Measurements from ENCODE around the gene DLG2.

Gene DLG2

DNA sequence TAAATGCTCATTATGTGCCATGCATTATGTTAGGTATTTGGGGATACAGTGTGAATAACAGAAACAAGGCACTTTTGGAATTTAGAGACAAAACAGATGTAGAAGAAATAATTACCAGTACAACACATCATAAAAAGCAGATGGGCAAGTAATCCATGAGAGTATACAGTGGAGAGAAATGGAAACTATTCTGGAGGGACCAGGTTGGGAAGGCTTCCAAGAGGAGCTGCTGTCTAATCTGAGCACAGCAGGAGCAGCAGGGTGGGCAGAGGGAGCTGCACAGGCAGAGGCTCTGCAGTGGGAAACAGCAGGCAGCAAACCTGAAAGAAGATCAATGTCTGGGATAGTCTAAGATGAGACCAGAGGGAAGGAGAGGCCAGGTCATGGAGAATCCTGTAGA is 2072.3 kb downstream of the DLG2 start:
- TF ChIP-seq, protein P1, sequence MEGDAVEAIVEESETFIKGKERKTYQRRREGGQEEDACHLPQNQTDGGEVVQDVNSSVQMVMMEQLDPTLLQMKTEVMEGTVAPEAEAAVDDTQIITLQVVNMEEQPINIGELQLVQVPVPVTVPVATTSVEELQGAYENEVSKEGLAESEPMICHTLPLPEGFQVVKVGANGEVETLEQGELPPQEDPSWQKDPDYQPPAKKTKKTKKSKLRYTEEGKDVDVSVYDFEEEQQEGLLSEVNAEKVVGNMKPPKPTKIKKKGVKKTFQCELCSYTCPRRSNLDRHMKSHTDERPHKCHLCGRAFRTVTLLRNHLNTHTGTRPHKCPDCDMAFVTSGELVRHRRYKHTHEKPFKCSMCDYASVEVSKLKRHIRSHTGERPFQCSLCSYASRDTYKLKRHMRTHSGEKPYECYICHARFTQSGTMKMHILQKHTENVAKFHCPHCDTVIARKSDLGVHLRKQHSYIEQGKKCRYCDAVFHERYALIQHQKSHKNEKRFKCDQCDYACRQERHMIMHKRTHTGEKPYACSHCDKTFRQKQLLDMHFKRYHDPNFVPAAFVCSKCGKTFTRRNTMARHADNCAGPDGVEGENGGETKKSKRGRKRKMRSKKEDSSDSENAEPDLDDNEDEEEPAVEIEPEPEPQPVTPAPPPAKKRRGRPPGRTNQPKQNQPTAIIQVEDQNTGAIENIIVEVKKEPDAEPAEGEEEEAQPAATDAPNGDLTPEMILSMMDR (IDR thresholded peaks at IDR 0.05), result no peak
- Mint-ChIP-seq H3K4me3 (no peak overlapping the region), H3K9me3 (no peaks in the 10 kb centered on the region), H3K4me1 (peaks cover 7% of the 10 kb centered on the region), H3K36me3 (ENCODE audit: low read depth) (no peaks in the 10 kb centered on the region), H3K27me3 (ENCODE audit: low read depth, poor library complexity) (no peaks in the 10 kb centered on the region), H3K27ac (no peak overlapping the region)
- no peak for DNase-seq

DNA sequence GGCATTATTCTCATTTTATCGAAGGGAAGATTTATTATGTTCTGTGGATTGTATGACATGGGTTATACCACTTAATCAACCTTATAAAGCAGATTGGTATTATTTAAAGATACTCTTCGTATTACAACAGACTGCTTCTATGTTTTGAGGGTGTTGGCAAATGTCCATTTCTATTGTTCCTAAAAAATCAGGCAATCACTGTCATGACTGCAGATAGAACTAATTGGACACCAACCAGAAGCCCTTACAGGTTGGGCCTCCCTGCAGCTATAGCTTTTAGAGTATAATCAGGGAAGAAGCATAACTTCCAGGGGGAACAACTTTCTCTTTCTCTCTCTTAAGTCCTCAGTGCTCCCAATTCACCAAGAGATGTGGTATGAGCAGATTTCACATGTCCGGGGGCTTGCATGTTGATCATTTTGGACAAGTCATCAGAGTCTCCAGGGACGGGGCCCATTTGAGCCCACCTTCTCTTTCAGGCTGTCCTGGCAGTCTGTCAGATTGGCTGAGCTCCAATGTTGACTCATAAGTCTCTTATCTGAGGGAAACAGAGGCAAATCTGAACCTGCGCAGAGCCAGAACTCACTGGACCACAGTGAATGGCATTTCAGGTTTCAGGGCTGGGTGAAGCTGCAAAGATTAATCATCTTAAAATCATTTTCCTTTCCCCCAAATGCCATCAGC is 2077.0 kb downstream of the DLG2 start:
- TF ChIP-seq, protein P1 (IDR thresholded peaks at IDR 0.05), result no peak

DNA sequence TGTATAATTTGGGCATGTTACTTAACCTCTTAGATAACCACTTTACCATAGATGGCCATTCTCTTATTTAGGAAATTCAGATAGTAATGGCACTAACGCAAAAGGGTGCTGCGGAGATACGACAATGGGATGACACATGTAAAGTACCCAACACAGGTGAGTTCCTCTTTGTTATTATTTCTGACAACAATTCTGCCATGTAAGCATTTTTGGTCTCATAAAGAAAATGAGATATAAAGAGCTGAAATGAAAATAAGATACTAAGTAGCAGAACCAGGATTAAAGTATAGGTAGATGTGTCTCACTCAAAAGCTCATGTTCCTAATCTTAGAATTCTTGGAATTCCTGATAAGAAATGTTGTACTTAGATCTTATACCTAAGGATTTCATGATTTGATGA is 2080.8 kb downstream of the DLG2 start:
- TF ChIP-seq, protein P1 (IDR thresholded peaks at IDR 0.05), result no peak
- no peak for DNase-seq
- no peaks in the 10 kb centered on the region for H3K4me1 Mint-ChIP-seq
- no peaks in the 10 kb centered on the region for H3K27me3 Mint-ChIP-seq (ENCODE audit: low read depth, poor library complexity)
- H3K27ac Mint-ChIP-seq, result no peak overlapping the region
- H3K4me3 Mint-ChIP-seq, result no peak overlapping the region
- H3K36me3 Mint-ChIP-seq (ENCODE audit: low read depth), result no peaks in the 10 kb centered on the region
- H3K9me3 Mint-ChIP-seq, result no peaks in the 10 kb centered on the region

More for the DNA sequence above, 2077.0 kb downstream of the DLG2 start:
- H3K27me3 Mint-ChIP-seq (ENCODE audit: low read depth, poor library complexity), result no peaks in the 10 kb centered on the region
- H3K36me3 Mint-ChIP-seq (ENCODE audit: low read depth), result no peaks in the 10 kb centered on the region
- no peaks in the 10 kb centered on the region for H3K9me3 Mint-ChIP-seq
- no peak overlapping the region for H3K27ac Mint-ChIP-seq
- H3K4me1 Mint-ChIP-seq, result no peaks in the 10 kb centered on the region
- no peak for DNase-seq
- H3K4me3 Mint-ChIP-seq, result no peak overlapping the region

DNA sequence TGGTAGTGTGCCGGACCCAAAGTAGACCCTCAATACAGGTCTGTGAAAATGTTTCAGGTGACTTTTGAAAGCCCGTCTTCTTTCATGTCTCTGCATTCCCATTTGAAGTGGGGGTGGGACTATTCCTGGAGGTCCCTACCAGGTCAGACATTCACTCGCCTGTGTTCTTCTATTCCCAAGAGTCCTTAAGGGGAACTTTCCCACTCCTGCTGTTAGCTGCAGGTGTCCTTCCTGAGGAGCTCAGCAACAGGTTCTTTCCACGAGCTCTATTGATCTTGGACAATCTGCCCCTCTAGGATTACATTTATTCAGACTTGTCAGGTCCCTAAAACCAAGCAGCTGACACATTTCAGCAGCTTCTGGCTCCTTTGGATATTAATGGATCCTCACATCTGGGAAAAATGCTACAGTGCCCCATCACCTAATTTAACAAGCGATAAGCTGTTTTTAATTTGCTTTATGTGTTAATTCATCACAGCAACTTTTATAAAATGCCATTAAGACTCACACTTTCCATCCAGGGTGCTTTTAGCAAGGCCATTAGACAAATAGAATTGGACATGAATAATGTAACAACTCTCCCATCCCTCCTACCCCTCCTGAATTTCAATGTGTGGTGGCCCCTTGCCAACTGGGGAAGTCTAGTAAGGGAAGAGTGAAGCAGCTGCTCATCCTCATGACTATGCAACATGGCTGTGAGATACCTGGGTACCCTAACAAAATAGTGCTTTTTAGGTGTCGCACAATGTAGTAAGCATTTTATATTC is 2081.5 kb downstream of the DLG2 start:
- Mint-ChIP-seq H3K27me3 (ENCODE audit: low read depth, poor library complexity) (no peaks in the 10 kb centered on the region), H3K4me1 (no peaks in the 10 kb centered on the region), H3K9me3 (no peaks in the 10 kb centered on the region), H3K4me3 (no peak overlapping the region), H3K36me3 (ENCODE audit: low read depth) (no peaks in the 10 kb centered on the region), H3K27ac (no peak overlapping the region)
- no peak for DNase-seq
- TF ChIP-seq, protein P1 (IDR thresholded peaks at IDR 0.05), result no peak

DNA sequence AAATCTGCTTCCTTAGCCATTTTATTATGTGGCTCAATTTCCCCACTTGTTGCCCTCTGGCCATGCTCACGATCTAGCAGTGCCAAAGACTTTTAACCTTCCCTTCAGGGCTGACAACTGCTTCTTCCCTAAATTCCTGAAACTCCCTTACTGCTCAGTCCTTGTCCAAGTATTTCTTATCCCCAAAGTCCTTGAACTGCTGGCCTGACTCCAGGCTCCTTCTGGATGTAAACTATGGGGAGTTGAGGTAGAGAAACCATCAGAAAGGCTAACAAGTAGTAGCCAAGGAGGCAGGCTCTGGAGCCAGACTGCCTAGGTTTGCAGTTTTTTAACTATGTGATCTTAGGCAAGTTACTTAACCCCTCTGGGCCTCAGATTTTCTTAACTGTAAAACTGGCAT is 2082.3 kb downstream of the DLG2 start:
- Mint-ChIP-seq H3K9me3 (no peaks in the 10 kb centered on the region), H3K27me3 (ENCODE audit: low read depth, poor library complexity) (no peaks in the 10 kb centered on the region), H3K27ac (no peak overlapping the region), H3K4me1 (no peaks in the 10 kb centered on the region), H3K4me3 (no peak overlapping the region), H3K36me3 (ENCODE audit: low read depth) (no peaks in the 10 kb centered on the region)
- no peak for DNase-seq
- TF ChIP-seq, protein P1 (IDR thresholded peaks at IDR 0.05), result no peak

All from nephron progenitor cell (in vitro differentiated cells).